A673 (cell line): ENCODE results near the gene AGMO. TPM values are rescaled to one million over a fixed set of nuclear protein-coding genes. Genes with fewer than 3 reads are reported as not detected.
A peak's percentile ranks its signal among the peaks of the same experiment; 100 is the strongest.

Source experiments
- BruUV-seq: library from RNA; stranded (reverse); fragments of 400-500 nt; replicated peaks from 2 replicates; lab custom pipeline; 2021; lab: Mats Ljungman, UMichigan
- CTCF ChIA-PET: fragments of 300-600 bp; sonication (Branson Sonifier 250); formaldehyde crosslinking; loops from one replicate; lab custom pipeline; 2022; ENCODE audit warnings: antibody characterized with exemption; lab: Charles Lee
- POLR2A ChIA-PET: fragments of 300-600 bp; sonication (Branson Sonifier 250); formaldehyde crosslinking; loops from one replicate; lab custom pipeline; 2022; ENCODE audit warnings: antibody characterized with exemption; ENCODE audit not compliant: low non-redundant PET; lab: Charles Lee
- DNase-seq: peaks from one replicate; pipeline ENCODE4 v3.0.0-alpha.2; 2015; ENCODE audit warnings: low spot score
- H3K27ac ChIP-seq: fragments of 200-600 bp; sonication (generic); 2 replicates; pipeline ENCODE4 v1.5.1; 2016; ENCODE audit warnings: mixed run types, low read depth, mild to moderate bottlenecking, mixed read lengths, antibody characterized with exemption, low read length; ENCODE audit not compliant: poor library complexity, severe bottlenecking
- H3K27me3 ChIP-seq: fragments of 200-600 bp; sonication (generic); replicated peaks from 2 replicates; pipeline ENCODE4 v1.6.1; 2017; ENCODE audit warnings: mixed run types, low read depth, mild to moderate bottlenecking, mixed read lengths, antibody characterized with exemption, low read length; ENCODE audit not compliant: insufficient read depth, poor library complexity
- H3K36me3 ChIP-seq: fragments of 200-600 bp; sonication (generic); 2 replicates; pipeline ENCODE4 v1.6.1; 2016; ENCODE audit warnings: mixed run types, mild to moderate bottlenecking, mixed read lengths, antibody characterized with exemption, low read length; ENCODE audit not compliant: insufficient read depth, poor library complexity, severe bottlenecking
- H3K4me1 ChIP-seq: fragments of 200-600 bp; sonication (generic); 2 replicates; pipeline ENCODE4 v1.6.1; 2017; ENCODE audit warnings: mixed run types, mild to moderate bottlenecking, mixed read lengths, antibody characterized with exemption, low read length; ENCODE audit not compliant: insufficient read depth, poor library complexity, severe bottlenecking
- H3K4me3 ChIP-seq: fragments of 200-600 bp; sonication (generic); 2 replicates; pipeline ENCODE4 v1.5.1; 2016; ENCODE audit warnings: low read depth, mixed run types, mild to moderate bottlenecking, mixed read lengths, low read length; ENCODE audit not compliant: poor library complexity, severe bottlenecking
- H3K9me3 ChIP-seq: fragments of 200-600 bp; sonication (generic); 2 replicates; pipeline ENCODE4 v1.6.1; 2016; ENCODE audit warnings: mixed run types, low read depth, mild to moderate bottlenecking, mixed read lengths, antibody characterized with exemption, low read length; ENCODE audit not compliant: poor library complexity, severe bottlenecking
- EZH2 ChIP-seq: fragments of 200-600 bp; sonication (generic); IDR thresholded peaks from 2 replicates; pipeline ENCODE4 v1.6.1; 2017; ENCODE audit warnings: borderline replicate concordance, low read depth, mild to moderate bottlenecking, mixed read lengths, antibody characterized with exemption, low read length; ENCODE audit not compliant: poor library complexity, severe bottlenecking
- intact Hi-C: fragments of 100-400 bp; cut with micrococcal nuclease; formaldehyde crosslinking; loops from one replicate; pipeline ENCODE4 v1.10.0; 2022; ENCODE audit not compliant: unreplicated experiment
- total RNA-seq: library from RNA; stranded (reverse); gene quantifications from 2 replicates; pipeline ENCODE4 v1.2.3, GENCODE V29; 2021
- TF ChIP-seq, protein P1 (sequence below): fragments of 300-800, 200-600 bp; sonication (generic); conservative IDR thresholded peaks from 2 replicates; pipeline ENCODE4 v1.5.1; 2017; ENCODE audit warnings: low read depth, mild to moderate bottlenecking, antibody characterized with exemption, low read length, moderate library complexity, mixed read lengths

Gene AGMO
- total RNA-seq, 1 experiment from 2014 or later: not detected

DNA sequence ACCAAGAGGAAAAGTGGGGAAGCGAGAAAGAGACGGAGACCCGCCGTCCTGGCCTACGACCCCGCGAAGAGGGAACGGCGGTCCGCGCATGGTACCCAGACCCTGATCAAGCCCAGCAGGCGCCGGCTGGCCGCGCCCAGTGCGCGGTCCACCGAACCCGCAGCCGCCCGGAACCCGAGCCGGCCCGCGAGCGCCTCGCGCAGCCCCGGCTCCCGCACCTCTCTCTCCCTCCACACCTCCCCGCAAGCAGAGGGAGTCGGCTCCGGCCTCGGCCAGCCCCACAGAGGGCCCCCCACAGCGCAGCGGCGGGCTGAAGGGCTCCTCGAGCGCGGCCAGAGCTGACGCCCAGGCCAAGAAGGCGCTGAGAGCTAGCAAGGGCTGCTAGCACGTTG, 164.7 kb downstream of the AGMO start:
- Histone ChIP-seq H3K27ac (no peak overlapping the region), H3K9me3 (no peaks in the 10 kb centered on the region), H3K4me1 (no peaks in the 10 kb centered on the region), H3K27me3 (no peaks in the 10 kb centered on the region), H3K4me3 (no peak overlapping the region), H3K36me3 (no peaks in the 10 kb centered on the region)
- ChIA-PET POLR2A (no interaction called here), CTCF (no interaction called here)
- no peak for DNase-seq
- no peak for TF ChIP-seq EZH2
- TF ChIP-seq, protein P1, sequence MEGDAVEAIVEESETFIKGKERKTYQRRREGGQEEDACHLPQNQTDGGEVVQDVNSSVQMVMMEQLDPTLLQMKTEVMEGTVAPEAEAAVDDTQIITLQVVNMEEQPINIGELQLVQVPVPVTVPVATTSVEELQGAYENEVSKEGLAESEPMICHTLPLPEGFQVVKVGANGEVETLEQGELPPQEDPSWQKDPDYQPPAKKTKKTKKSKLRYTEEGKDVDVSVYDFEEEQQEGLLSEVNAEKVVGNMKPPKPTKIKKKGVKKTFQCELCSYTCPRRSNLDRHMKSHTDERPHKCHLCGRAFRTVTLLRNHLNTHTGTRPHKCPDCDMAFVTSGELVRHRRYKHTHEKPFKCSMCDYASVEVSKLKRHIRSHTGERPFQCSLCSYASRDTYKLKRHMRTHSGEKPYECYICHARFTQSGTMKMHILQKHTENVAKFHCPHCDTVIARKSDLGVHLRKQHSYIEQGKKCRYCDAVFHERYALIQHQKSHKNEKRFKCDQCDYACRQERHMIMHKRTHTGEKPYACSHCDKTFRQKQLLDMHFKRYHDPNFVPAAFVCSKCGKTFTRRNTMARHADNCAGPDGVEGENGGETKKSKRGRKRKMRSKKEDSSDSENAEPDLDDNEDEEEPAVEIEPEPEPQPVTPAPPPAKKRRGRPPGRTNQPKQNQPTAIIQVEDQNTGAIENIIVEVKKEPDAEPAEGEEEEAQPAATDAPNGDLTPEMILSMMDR: no peak
- BruUV-seq: no TSS peak
- intact Hi-C loops: no loop called here

DNA sequence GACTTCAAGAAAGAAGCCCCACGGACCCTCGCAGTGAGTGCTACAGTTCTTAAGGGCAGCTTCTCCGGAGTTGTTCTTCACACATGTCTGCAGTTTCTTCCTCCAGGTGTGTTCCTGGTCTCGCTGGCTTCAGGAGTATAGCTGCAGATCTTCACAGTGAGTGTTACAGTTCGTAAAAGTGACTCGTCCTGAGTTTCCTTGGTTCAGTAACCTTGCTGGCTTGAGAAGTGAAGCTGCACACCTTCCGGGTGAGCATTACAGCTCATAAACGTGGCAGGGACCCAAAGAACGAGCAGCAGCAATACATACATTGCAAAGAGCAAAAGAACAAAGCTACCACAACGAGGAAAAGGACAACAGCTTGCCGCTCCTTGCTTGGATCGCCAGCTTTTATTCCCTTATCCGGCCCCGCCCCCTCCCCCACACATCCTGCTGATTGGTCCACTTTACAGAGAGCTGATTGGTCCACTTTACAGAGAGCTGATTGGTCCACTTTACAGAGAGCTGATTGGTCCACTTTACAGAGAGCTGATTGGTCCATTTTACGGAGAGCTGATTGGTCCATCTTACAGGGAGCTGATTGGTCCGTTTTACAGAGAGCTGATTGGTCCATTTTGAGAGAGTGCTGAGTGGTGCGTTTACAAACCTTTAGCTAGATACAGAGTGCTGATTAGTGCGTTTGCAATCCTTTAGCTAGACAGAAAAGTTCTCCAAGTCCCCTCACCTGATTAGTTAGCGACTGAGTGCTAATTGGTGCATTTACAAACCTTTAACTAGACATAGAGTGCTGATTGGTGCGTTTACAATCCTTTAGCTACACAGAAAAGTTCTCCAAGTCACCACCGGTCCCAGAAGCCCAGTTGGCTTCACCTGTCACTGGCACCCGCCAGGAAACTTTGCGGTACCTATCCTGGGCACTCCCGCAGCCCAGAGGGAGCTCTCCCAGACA, 165.3 kb downstream of the AGMO start:
- no TSS peak for BruUV-seq
- ChIA-PET CTCF (no interaction called here), POLR2A (no interaction called here)
- no peak for DNase-seq
- Histone ChIP-seq H3K27me3 (no peaks in the 10 kb centered on the region), H3K4me1 (no peaks in the 10 kb centered on the region), H3K36me3 (no peaks in the 10 kb centered on the region), H3K27ac (no peak overlapping the region), H3K4me3 (no peak overlapping the region), H3K9me3 (no peaks in the 10 kb centered on the region)
- intact Hi-C loops: no loop called here
- no peak for TF ChIP-seq EZH2
- TF ChIP-seq, protein P1: no peak

DNA sequence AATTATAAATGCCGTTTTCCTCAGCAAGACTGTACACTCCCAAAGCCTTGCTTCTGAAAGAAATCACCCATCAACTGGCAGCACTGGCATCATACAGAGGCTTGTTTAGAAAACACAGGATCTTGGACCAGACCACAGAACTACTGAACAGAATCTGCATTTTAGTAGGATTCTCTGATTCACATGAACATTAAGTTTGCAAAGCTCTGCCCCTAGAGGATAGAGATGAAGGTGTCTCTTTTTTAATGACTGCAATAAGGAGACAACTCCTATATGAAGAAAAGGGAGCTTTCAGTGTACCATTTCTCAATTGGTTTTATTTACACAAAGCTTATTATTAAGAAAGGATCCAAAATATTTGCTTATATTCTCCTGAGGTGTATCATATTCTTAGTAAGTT, 172.7 kb downstream of the AGMO start:
- H3K27me3 ChIP-seq: no peaks in the 10 kb centered on the region
- no peaks in the 10 kb centered on the region for H3K36me3 ChIP-seq
- intact Hi-C loops: no loop called here
- TF ChIP-seq EZH2: no peak
- TF ChIP-seq, protein P1: 0 out of 2 replicates have a peak, but pooled peaks have one; percentile 24
- no peak overlapping the region for H3K27ac ChIP-seq
- no peak overlapping the region for H3K4me3 ChIP-seq
- ChIA-PET POLR2A (no interaction called here), CTCF (no interaction called here)
- no TSS peak for BruUV-seq
- no peaks in the 10 kb centered on the region for H3K4me1 ChIP-seq
- H3K9me3 ChIP-seq: no peaks in the 10 kb centered on the region
- DNase-seq: no peak
